Activated naive CD8-positive, alpha-beta T cell treated with anti-CD3 and anti-CD28 coated beads, Interleukin-2, amount 50 U/mL, for 24 hours (primary cell): Measurements from ENCODE around the gene SFTPA2.
"Not testable (repeated sequence)": the region's sequence is repeated elsewhere in the genome, so short reads cannot be mapped to it uniquely, and the experiment has no call there.

Experiments
- ATAC-seq: fragments of 150-1000 bp; cut with Tn5 transposase; one replicate; pipeline ENCODE4 v1.10.0; 2021
- DNase-seq: peaks from one replicate; pipeline ENCODE4 v3.0.0; 2021
- H3K27ac Mint-ChIP-seq: one replicate; pipeline ENCODE4 v1.8.0; 2021; ENCODE audit warnings: mild to moderate bottlenecking, mixed read lengths
- H3K27me3 Mint-ChIP-seq: one replicate; pipeline ENCODE4 v1.8.0; 2021; ENCODE audit warnings: mixed read lengths
- H3K36me3 Mint-ChIP-seq: one replicate; pipeline ENCODE4 v1.8.0; 2021; ENCODE audit warnings: low read depth, mixed read lengths
- H3K4me1 Mint-ChIP-seq: one replicate; pipeline ENCODE4 v1.8.0; 2021; ENCODE audit warnings: mixed read lengths
- H3K4me3 Mint-ChIP-seq: one replicate; pipeline ENCODE4 v1.8.0; 2021; ENCODE audit warnings: mild to moderate bottlenecking, moderate library complexity, mixed read lengths
- H3K9me3 Mint-ChIP-seq: one replicate; pipeline ENCODE4 v1.8.0; 2021; ENCODE audit warnings: mixed read lengths

The SFTPA2 gene

GRCh38 chr10:79509306-79509933 lies 50.8 kb downstream of the SFTPA2 start:
- H3K36me3 Mint-ChIP-seq, H3K27me3 Mint-ChIP-seq, H3K9me3 Mint-ChIP-seq, H3K4me1 Mint-ChIP-seq, H3K4me3 Mint-ChIP-seq, H3K27ac Mint-ChIP-seq, ATAC-seq, DNase-seq: not testable (repeated sequence)

GRCh38 chr10:79508245-79508644 lies 52.0 kb downstream of the SFTPA2 start:
- not testable (repeated sequence) for H3K27me3 Mint-ChIP-seq

DNA sequence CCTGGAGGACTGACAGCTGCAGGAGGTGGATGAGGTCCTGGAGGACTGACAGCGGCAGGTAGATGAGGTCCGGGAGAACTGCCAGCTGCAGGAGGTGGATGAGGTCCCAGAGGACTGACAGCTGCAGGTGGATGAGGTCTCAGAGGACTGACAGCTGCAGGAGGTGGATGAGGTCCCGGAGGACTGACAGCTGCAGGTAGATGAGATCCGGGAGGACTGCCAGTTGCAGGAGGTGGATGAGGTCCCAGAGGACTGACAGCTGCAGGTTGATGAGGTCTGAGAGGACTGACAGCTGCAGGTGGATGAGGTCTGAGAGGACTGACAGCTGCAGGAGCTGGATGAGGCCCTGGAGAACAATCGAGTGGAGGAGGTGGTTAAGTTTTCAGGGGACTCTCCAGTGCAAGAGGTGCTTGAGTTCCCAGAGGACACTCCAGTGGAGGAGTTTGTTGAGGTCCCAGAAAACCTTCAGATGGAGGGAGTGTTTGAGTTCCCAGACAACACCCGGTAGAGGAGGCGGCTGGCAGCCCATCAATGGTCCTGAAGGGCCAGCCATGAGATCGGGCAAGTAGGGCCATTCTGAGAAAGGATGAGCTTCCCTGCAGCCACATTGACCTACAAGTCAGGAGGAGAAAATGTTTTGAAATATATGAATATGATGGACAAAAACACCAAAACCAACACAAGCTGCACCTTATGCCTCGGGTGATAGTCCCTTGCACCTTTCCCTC lies 52.6 kb downstream of the SFTPA2 start:
- no peaks in the 10 kb centered on the region for H3K9me3 Mint-ChIP-seq
- no peaks in the 10 kb centered on the region for H3K4me1 Mint-ChIP-seq
- H3K27me3 Mint-ChIP-seq, result peaks cover 11% of the 10 kb centered on the region
- no peaks in the 10 kb centered on the region for H3K36me3 Mint-ChIP-seq
- no peak overlapping the region for H3K27ac Mint-ChIP-seq
- no peak for ATAC-seq
- H3K4me3 Mint-ChIP-seq, result no peak overlapping the region
- DNase-seq, result no peak

More at GRCh38 chr10:79508245-79508644, 52.0 kb downstream of the SFTPA2 start:
- not testable (repeated sequence) for H3K9me3 Mint-ChIP-seq, H3K4me3 Mint-ChIP-seq, ATAC-seq, H3K36me3 Mint-ChIP-seq, H3K27ac Mint-ChIP-seq, DNase-seq, H3K4me1 Mint-ChIP-seq
